IMR-90 (cell line): ENCODE results near the gene LTA. TPM values are rescaled to one million over a fixed set of nuclear protein-coding genes. Genes with fewer than 3 reads are reported as not detected.
A peak's percentile ranks its signal among the peaks of the same experiment; 100 is the strongest.

ENCODE experiments used
- ATAC-seq: fragments of 200-7000 bp; cut with Tn5 transposase; 2 replicates; pipeline ENCODE4 v1.9.1; 2020; ENCODE audit warnings: low read depth, mild to moderate bottlenecking, moderate library complexity
- BruUV-seq: library from RNA; stranded (reverse); fragments of 400-500 nt; replicated peaks from 2 replicates; lab custom pipeline; 2021; lab: Mats Ljungman, UMichigan
- CTCF ChIA-PET: fragments of 300-600 bp; formaldehyde crosslinking; extraction: SDS; loops from one replicate; lab custom pipeline; 2021; ENCODE audit warnings: antibody characterized with exemption; lab: Yijun Ruan, JAX
- POLR2A ChIA-PET: fragments of 300-600 bp; sonication (Branson Sonifier 250); formaldehyde crosslinking; loops from one replicate; lab custom pipeline; 2022; ENCODE audit warnings: antibody characterized with exemption; ENCODE audit not compliant: unreplicated experiment; lab: Charles Lee
- DNase-seq: peaks from one replicate; pipeline ENCODE4 v3.0.0; 2013
- H2AFZ ChIP-seq: replicated peaks from 2 replicates; pipeline ENCODE3; 2013; ENCODE audit warnings: low read length, mild to moderate bottlenecking; ENCODE audit not compliant: poor library complexity
- H2AK5ac ChIP-seq: 2 replicates; pipeline ENCODE4 v1.6.1; 2013; ENCODE audit warnings: low read depth, low read length, inconsistent platforms
- H2AK9ac ChIP-seq: replicated peaks from 2 replicates; pipeline ENCODE3; 2013; ENCODE audit warnings: mild to moderate bottlenecking, low read depth, low read length, moderate library complexity; ENCODE audit not compliant: poor library complexity
- H2BK120ac ChIP-seq: 2 replicates; pipeline ENCODE4 v1.6.1; 2013; ENCODE audit warnings: low read depth, low read length, inconsistent platforms
- H2BK15ac ChIP-seq: 3 replicates; pipeline ENCODE4 v1.6.1; 2013; ENCODE audit warnings: low read depth, low read length, inconsistent platforms
- H2BK20ac ChIP-seq: 2 replicates; pipeline ENCODE4 v1.6.1; 2013; ENCODE audit warnings: low read depth, mild to moderate bottlenecking, inconsistent platforms, low read length, moderate library complexity
- H2BK5ac ChIP-seq: 2 replicates; pipeline ENCODE4 v1.6.1; 2013; ENCODE audit warnings: mild to moderate bottlenecking, low read depth, low read length, inconsistent platforms; ENCODE audit not compliant: poor library complexity, severe bottlenecking
- H3K14ac ChIP-seq: replicated peaks from 2 replicates; pipeline ENCODE4 v1.6.1; 2013; ENCODE audit warnings: low read depth, low read length, inconsistent platforms
- H3K18ac ChIP-seq: 2 replicates; pipeline ENCODE4 v1.6.1; 2013; ENCODE audit warnings: low read depth, low read length, control low read depth
- H3K23ac ChIP-seq: 2 replicates; pipeline ENCODE4 v1.6.1; 2013; ENCODE audit warnings: low read depth, low read length, inconsistent platforms
- H3K27ac ChIP-seq: 2 replicates; pipeline ENCODE4 v1.5.1; 2013; ENCODE audit warnings: mild to moderate bottlenecking, control low read depth, low read length; ENCODE audit not compliant: insufficient read depth
- H3K27me3 ChIP-seq: 2 replicates; pipeline ENCODE4 v1.6.1; 2013; ENCODE audit warnings: low read length; ENCODE audit not compliant: control insufficient read depth, insufficient read depth
- H3K36me3 ChIP-seq: 2 replicates; pipeline ENCODE4 v1.6.1; 2013; ENCODE audit warnings: low read length, mixed read lengths; ENCODE audit not compliant: control insufficient read depth, insufficient read depth
- H3K4ac ChIP-seq: 2 replicates; pipeline ENCODE4 v1.6.1; 2013; ENCODE audit warnings: low read depth, low read length, inconsistent platforms
- H3K4me1 ChIP-seq: 2 replicates; pipeline ENCODE4 v1.6.1; 2013; ENCODE audit warnings: low read length, mixed read lengths; ENCODE audit not compliant: control insufficient read depth, insufficient read depth
- H3K4me2 ChIP-seq: 2 replicates; pipeline ENCODE4 v1.6.1; 2013; ENCODE audit warnings: low read depth, mild to moderate bottlenecking, control low read depth, low read length, moderate library complexity
- H3K4me3 ChIP-seq: 2 replicates; pipeline ENCODE4 v1.5.1; 2013; ENCODE audit warnings: low read depth, mild to moderate bottlenecking, control low read depth, low read length, moderate library complexity; ENCODE audit not compliant: insufficient read depth
- H3K56ac ChIP-seq: 2 replicates; pipeline ENCODE4 v1.6.1; 2013; ENCODE audit warnings: low read length, inconsistent platforms; ENCODE audit not compliant: insufficient read depth; ENCODE audit errors: extremely low read depth
- H3K79me1 ChIP-seq, 2 experiments: 2 replicates each; pipeline ENCODE4 v1.6.1; 2013; ENCODE audit warnings: low read length in 2 of 2, inconsistent platforms in 1 of 2, low read depth in 1 of 2
- H3K9ac ChIP-seq: 2 replicates; pipeline ENCODE4 v1.6.1; 2013; ENCODE audit warnings: low read depth, low read length, control low read depth
- H3K9me1 ChIP-seq: 2 replicates; pipeline ENCODE4 v1.6.1; 2013; ENCODE audit warnings: low read length, inconsistent platforms; ENCODE audit not compliant: insufficient read depth
- H3K9me3 ChIP-seq: 2 replicates; pipeline ENCODE4 v1.6.1; 2013; ENCODE audit warnings: low read length; ENCODE audit not compliant: control insufficient read depth, insufficient read depth
- H4K20me1 ChIP-seq: 2 replicates; pipeline ENCODE4 v1.6.1; 2013; ENCODE audit warnings: low read length, inconsistent platforms; ENCODE audit not compliant: insufficient read depth
- H4K5ac ChIP-seq: 2 replicates; pipeline ENCODE4 v1.6.1; 2013; ENCODE audit warnings: mild to moderate bottlenecking, low read depth, low read length, control low read depth
- H4K8ac ChIP-seq, 2 experiments: 2 replicates each; pipeline ENCODE4 v1.6.1; 2013; ENCODE audit warnings: low read depth in 2 of 2, low read length in 2 of 2, control low read depth in 1 of 2, inconsistent platforms in 1 of 2
- H4K91ac ChIP-seq: 2 replicates; pipeline ENCODE4 v1.6.1; 2013; ENCODE audit warnings: low read depth, low read length, inconsistent platforms; ENCODE audit not compliant: insufficient read depth
- BHLHE40 ChIP-seq: fragments of 150-350 bp; IDR thresholded peaks from 2 replicates; pipeline ENCODE4 v1.6.1; 2016; ENCODE audit warnings: mild to moderate bottlenecking, low read depth, low read length
- CEBPB ChIP-seq: IDR thresholded peaks from 2 replicates; pipeline ENCODE4 v1.6.1; 2012; ENCODE audit warnings: low read depth, low read length, improper control_type of control experiment
- CHD1 ChIP-seq: IDR thresholded peaks from 2 replicates; pipeline ENCODE4 v1.6.1; 2012; ENCODE audit warnings: low read depth, low read length, improper control_type of control experiment
- CTCF ChIP-seq: conservative IDR thresholded peaks from 2 replicates; pipeline ENCODE4 v1.5.1; 2012; ENCODE audit warnings: mild to moderate bottlenecking, low read depth, low read length, improper control_type of control experiment
- ELK1 ChIP-seq: fragments of 150-350 bp; IDR thresholded peaks from 2 replicates; pipeline ENCODE4 v1.6.1; 2016; ENCODE audit warnings: low read depth, mild to moderate bottlenecking, low read length, moderate library complexity, borderline replicate concordance
- FOS ChIP-seq: fragments of 150-350 bp; IDR thresholded peaks from 2 replicates; pipeline ENCODE4 v1.6.1; 2016; ENCODE audit warnings: low read depth, low read length
- MAFK ChIP-seq: IDR thresholded peaks from 2 replicates; pipeline ENCODE4 v1.6.1; 2012; ENCODE audit warnings: low read depth, low read length, improper control_type of control experiment
- MAZ ChIP-seq: IDR thresholded peaks from 2 replicates; pipeline ENCODE4 v1.6.1; 2012; ENCODE audit warnings: low read depth, mild to moderate bottlenecking, low read length, improper control_type of control experiment, moderate library complexity, borderline replicate concordance
- MXI1 ChIP-seq: IDR thresholded peaks from 2 replicates; pipeline ENCODE4 v1.6.1; 2012; ENCODE audit warnings: low read depth, mild to moderate bottlenecking, low read length, moderate library complexity, borderline replicate concordance
- NFE2L2 ChIP-seq: fragments of 150-350 bp; IDR thresholded peaks from 2 replicates; pipeline ENCODE4 v1.6.1; 2016; ENCODE audit warnings: low read depth, mild to moderate bottlenecking, low read length
- POLR2A ChIP-seq: IDR thresholded peaks from 2 replicates; pipeline ENCODE4 v1.6.1; 2012; ENCODE audit warnings: mild to moderate bottlenecking, low read depth, low read length
- RAD21 ChIP-seq: IDR thresholded peaks from 2 replicates; pipeline ENCODE4 v1.6.1; 2012; ENCODE audit warnings: low read length, improper control_type of control experiment
- RCOR1 ChIP-seq: IDR thresholded peaks from 2 replicates; pipeline ENCODE4 v1.6.1; 2012; ENCODE audit warnings: mild to moderate bottlenecking, low read length, improper control_type of control experiment; ENCODE audit not compliant: insufficient replicate concordance
- RFX5 ChIP-seq: IDR thresholded peaks from 2 replicates; pipeline ENCODE4 v1.8.0; 2012; ENCODE audit warnings: low read depth, mild to moderate bottlenecking, low read length, moderate library complexity
- SMC3 ChIP-seq: fragments of 150-350 bp; IDR thresholded peaks from 2 replicates; pipeline ENCODE4 v1.6.1; 2016; ENCODE audit warnings: low read depth, mild to moderate bottlenecking, antibody characterized with exemption, low read length, moderate library complexity
- WGBS, 2 experiments: methylation state at CpG; one replicate each; pipeline versions ENCODE4 v1.1.5 to v1.1.7; 2013; ENCODE audit warnings: missing lambda C conversion rate in 2 of 2; ENCODE audit not compliant: insufficient read length in 1 of 2; ENCODE audit errors: extremely low coverage in 2 of 2; 5-methylcytosine and 5-hydroxymethylcytosine counted together
- dilution Hi-C: fragments of 300-500 bp; cut with HindIII; formaldehyde crosslinking; loops from one replicate; pipeline ENCODE4 v1.14.3; 2018; ENCODE audit warnings: low sequenced_read_pairs; ENCODE audit not compliant: unreplicated experiment
- in situ Hi-C: fragments of 300-500 bp; cut with MboI; formaldehyde crosslinking; loops from 3 replicates; pipeline ENCODE4 v1.14.3; 2019; ENCODE audit warnings: low sequenced_read_pairs, inconsistent platforms, mixed read lengths
- intact Hi-C: fragments of 100-400 bp; cut with micrococcal nuclease; formaldehyde crosslinking; loops from 2 replicates; pipeline ENCODE4 v1.10.0; 2022
- polyA plus RNA-seq, 3 experiments: library from polyadenylated mRNA; depleted of rRNA; stranded (reverse); fragments of >200 nt; gene quantifications; 2 replicates each; pipeline ENCODE4 v1.2.3, GENCODE V29; 2012; ENCODE audit warnings: low replicate concordance in 1 of 3
- total RNA-seq: library from RNA; depleted of rRNA; stranded (reverse); fragments of >200 nt; gene quantifications from 2 replicates; pipeline ENCODE4 v1.2.3, GENCODE V29; 2012
- TF ChIP-seq, protein P1 (sequence below): fragments of 150-350 bp; IDR thresholded peaks from 2 replicates; pipeline ENCODE4 v1.6.1; 2017; ENCODE audit warnings: mild to moderate bottlenecking, antibody characterized with exemption, low read length, low read depth

LTA gene
- total and polyA plus RNA-seq, 2 of the 4 experiments (the other 2 are of a cell fraction): not detected

- Histone ChIP-seq H3K18ac (no peak within 1 kb of the TSS), H2AFZ (no peak within 1 kb of the TSS), H3K27me3 (no peaks in the 10 kb centered on the region), H3K56ac (no peak within 1 kb of the TSS), H2AK5ac (no peak within 1 kb of the TSS), H4K8ac (no peak within 1 kb of the TSS), H3K27ac (no peak within 1 kb of the TSS), H3K79me1 (peaks cover 18 to 55% of the 10 kb centered on the region in 2 experiments; a peak in 3 of 4 replicates), H3K4me1 (peaks cover 10% of the 10 kb centered on the region), H3K14ac (no peak within 1 kb of the TSS), H2BK120ac (no peak within 1 kb of the TSS), H2BK15ac (no peak within 1 kb of the TSS), H3K4me3 (no peak within 1 kb of the TSS), H2BK20ac (no peak within 1 kb of the TSS), H3K36me3 (peaks cover 46% of the 10 kb centered on the region), H3K4me2 (no peak within 1 kb of the TSS), H3K23ac (no peak within 1 kb of the TSS), H4K91ac (no peak within 1 kb of the TSS), H3K4ac (no peak within 1 kb of the TSS), H4K5ac (no peak within 1 kb of the TSS), H4K20me1 (peaks cover 52% of the 10 kb centered on the region), H2BK5ac (no peak within 1 kb of the TSS), H2AK9ac (no peak within 1 kb of the TSS), H3K9me3 (no peaks in the 10 kb centered on the region), H3K9ac (no peak within 1 kb of the TSS), H3K9me1 (peaks cover 20% of the 10 kb centered on the region)
- intact Hi-C loops: loop anchor here (5.0 kb wide), 1 partner anchor 37 kb away; no protein-coding TSS in a partner anchor
- POLR2A ChIA-PET: no interaction called here
- no TSS peak for BruUV-seq
- DNase-seq (no peak), ATAC-seq (0 out of 2 replicates have a peak, but pooled peaks have one; percentile 2)
- dilution Hi-C loops: no loop called here
- 63% methylated on average over 3 of the region's 7 CpGs; no CpG with 5 or more reads in 1 of the 2 experiments for WGBS, 2 experiments
- in situ Hi-C loops: no loop called here
- TF ChIP-seq MAZ: no peak
- TF ChIP-seq RAD21: no peak
- no peak for TF ChIP-seq BHLHE40
- TF ChIP-seq CTCF: no peak
- no peak for TF ChIP-seq SMC3
- TF ChIP-seq CHD1: no peak
- TF ChIP-seq MXI1: no peak
- TF ChIP-seq RCOR1: no peak
- TF ChIP-seq FOS: no peak
- no peak for TF ChIP-seq ELK1
- TF ChIP-seq CEBPB: no peak
- TF ChIP-seq, protein P1, sequence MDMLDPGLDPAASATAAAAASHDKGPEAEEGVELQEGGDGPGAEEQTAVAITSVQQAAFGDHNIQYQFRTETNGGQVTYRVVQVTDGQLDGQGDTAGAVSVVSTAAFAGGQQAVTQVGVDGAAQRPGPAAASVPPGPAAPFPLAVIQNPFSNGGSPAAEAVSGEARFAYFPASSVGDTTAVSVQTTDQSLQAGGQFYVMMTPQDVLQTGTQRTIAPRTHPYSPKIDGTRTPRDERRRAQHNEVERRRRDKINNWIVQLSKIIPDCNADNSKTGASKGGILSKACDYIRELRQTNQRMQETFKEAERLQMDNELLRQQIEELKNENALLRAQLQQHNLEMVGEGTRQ: no peak
- TF ChIP-seq RFX5: no peak
- no peak for TF ChIP-seq NFE2L2
- no peak for TF ChIP-seq POLR2A
- no peak for TF ChIP-seq MAFK
- CTCF ChIA-PET: no interaction called here
These were observed 43.2 kb upstream of the LTA start, which contains the start of gene MCCD1 for GRCh38 chr6:31528821-31529328. Gene MCCD1, plus strand, starts transcription at chr6:31528962. Its CDS starts 53 bp downstream, at chr6:31529015.
